OCI-LY1 (cell line): ENCODE results near the gene PROZ.

Experiments
- H2AFZ ChIP-seq: fragments of 200-600 bp; sonication (generic), shearing (Covaris generic); 2 replicates; pipeline ENCODE4 v1.6.0; 2014; ENCODE audit warnings: antibody characterized with exemption, mild to moderate bottlenecking, low read length
- H3F3A ChIP-seq: fragments of 200-600 bp; sonication (generic), shearing (Covaris generic); 2 replicates; pipeline ENCODE4 v1.6.0; 2014; ENCODE audit warnings: mild to moderate bottlenecking, antibody characterized with exemption, low read length, moderate library complexity; ENCODE audit not compliant: insufficient read depth
- H3K27ac ChIP-seq: fragments of 200-600 bp; sonication (generic); 2 replicates; pipeline ENCODE4 v1.5.1; 2014; ENCODE audit warnings: low read length, mixed run types, mild to moderate bottlenecking, low read depth; ENCODE audit not compliant: poor library complexity, severe bottlenecking
- H3K27me3 ChIP-seq: fragments of 200-600 bp; sonication (generic); 2 replicates; pipeline ENCODE4 v1.6.0; 2014; ENCODE audit warnings: antibody characterized with exemption, mild to moderate bottlenecking, low read length, moderate library complexity; ENCODE audit not compliant: insufficient read depth
- H3K36me3 ChIP-seq: fragments of 200-600 bp; sonication (generic); 2 replicates; pipeline ENCODE4 v1.6.1; 2014; ENCODE audit warnings: mild to moderate bottlenecking, antibody characterized with exemption, low read length, moderate library complexity, mixed read lengths; ENCODE audit not compliant: insufficient read depth
- H3K4me1 ChIP-seq: fragments of 200-600 bp; sonication (generic); 2 replicates; pipeline ENCODE4 v1.5.1; 2014; ENCODE audit warnings: mild to moderate bottlenecking, low read length, moderate library complexity; ENCODE audit not compliant: insufficient read depth, severe bottlenecking
- H3K4me2 ChIP-seq: fragments of 200-600 bp; sonication (generic), shearing (Covaris generic); 2 replicates; pipeline ENCODE4 v1.6.1; 2014; ENCODE audit warnings: low read length
- H3K4me3 ChIP-seq: fragments of 200-600 bp; sonication (generic); 2 replicates; pipeline ENCODE4 v1.5.1; 2014; ENCODE audit warnings: low read length, low read depth, mild to moderate bottlenecking, mixed read lengths; ENCODE audit not compliant: poor library complexity, severe bottlenecking
- H3K79me2 ChIP-seq: fragments of 200-600 bp; shearing (Covaris generic); 2 replicates; pipeline ENCODE4 v1.6.1; 2016; ENCODE audit warnings: mixed run types, low read length, mixed read lengths; ENCODE audit not compliant: insufficient read depth
- H3K9ac ChIP-seq: fragments of 200-600 bp; sonication (generic), shearing (Covaris generic); 2 replicates; pipeline ENCODE4 v1.6.1; 2014; ENCODE audit warnings: mild to moderate bottlenecking, low read length, mixed read lengths
- H3K9me2 ChIP-seq: fragments of 200-600 bp; sonication (generic), shearing (Covaris generic); 2 replicates; pipeline ENCODE4 v1.6.1; 2014; ENCODE audit warnings: low read depth, mild to moderate bottlenecking, low read length, mixed read lengths
- H3K9me3 ChIP-seq: fragments of 200-600 bp; shearing (Covaris generic); 2 replicates; pipeline ENCODE4 v1.6.1; 2014; ENCODE audit warnings: low read length, mixed read lengths
- H4K20me1 ChIP-seq: fragments of 200-600 bp; sonication (generic), shearing (Covaris generic); 2 replicates; pipeline ENCODE4 v1.6.0; 2016; ENCODE audit warnings: mild to moderate bottlenecking, low read length; ENCODE audit not compliant: insufficient read depth
- EZH2 ChIP-seq: fragments of 200-600 bp; sonication (generic), shearing (Covaris generic); IDR thresholded peaks from 2 replicates; pipeline ENCODE4 v1.8.0; 2017; ENCODE audit warnings: borderline replicate concordance, mixed run types, mild to moderate bottlenecking, antibody characterized with exemption, low read length, moderate library complexity, mixed read lengths
- TF ChIP-seq, protein P1 (sequence below): fragments of 200-600 bp; sonication (generic), shearing (Covaris generic); IDR thresholded peaks from 2 replicates; pipeline ENCODE4 v1.5.1; 2017; ENCODE audit warnings: mild to moderate bottlenecking, antibody characterized with exemption, low read length, moderate library complexity, mixed read lengths

PROZ gene

DNA sequence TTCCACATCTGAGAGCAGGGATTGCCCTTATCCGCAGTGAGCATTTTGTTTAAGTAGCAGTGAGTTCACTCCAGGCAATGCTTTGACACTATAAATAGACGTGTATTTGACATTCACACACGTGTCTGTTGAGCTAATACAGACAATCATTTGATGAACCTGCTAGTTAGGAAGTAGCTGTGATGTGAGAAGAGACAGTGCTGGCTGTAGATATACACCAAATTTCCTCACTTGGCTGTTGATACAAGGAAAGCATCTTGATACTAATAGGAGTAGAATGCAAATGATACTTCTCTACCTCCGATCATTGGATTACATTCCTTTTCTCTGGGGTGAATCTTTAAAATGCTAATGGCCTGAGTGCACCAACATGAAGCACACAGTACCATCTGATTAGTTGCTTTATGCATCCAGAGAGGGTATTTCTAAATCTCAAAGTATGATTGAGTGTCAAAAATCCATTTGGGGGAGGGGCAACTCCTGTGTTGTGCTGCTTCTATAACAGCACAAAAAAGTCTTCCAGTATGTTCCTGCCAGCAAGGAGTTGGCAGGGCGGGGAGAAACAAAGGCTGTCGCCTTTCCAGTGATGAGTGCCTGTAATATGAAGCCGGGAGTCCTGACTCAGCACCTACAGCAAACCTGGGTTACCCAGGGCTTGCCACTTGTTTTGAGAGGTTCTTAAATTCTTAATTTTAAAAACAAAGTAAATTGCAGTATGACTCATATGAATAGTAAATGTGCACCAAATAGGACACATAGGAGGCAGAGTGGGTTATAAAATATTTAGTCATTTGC, 58.0 kb downstream of the PROZ start:
- Histone ChIP-seq H3K9me2 (no peaks in the 10 kb centered on the region), H3K4me1 (peaks cover 20% of the 10 kb centered on the region), H4K20me1 (no peaks in the 10 kb centered on the region), H2AFZ (no peak overlapping the region), H3K79me2 (peaks cover 85% of the 10 kb centered on the region), H3K4me2 (no peak overlapping the region; the same call in 1 of the 2 replicates), H3K36me3 (peaks cover 54% of the 10 kb centered on the region), H3K27ac (no peak overlapping the region), H3K9me3 (no peaks in the 10 kb centered on the region), H3K9ac (no peak overlapping the region), H3K27me3 (no peaks in the 10 kb centered on the region), H3K4me3 (no peak overlapping the region), H3F3A (no peaks in the 10 kb centered on the region)
- TF ChIP-seq, protein P1, sequence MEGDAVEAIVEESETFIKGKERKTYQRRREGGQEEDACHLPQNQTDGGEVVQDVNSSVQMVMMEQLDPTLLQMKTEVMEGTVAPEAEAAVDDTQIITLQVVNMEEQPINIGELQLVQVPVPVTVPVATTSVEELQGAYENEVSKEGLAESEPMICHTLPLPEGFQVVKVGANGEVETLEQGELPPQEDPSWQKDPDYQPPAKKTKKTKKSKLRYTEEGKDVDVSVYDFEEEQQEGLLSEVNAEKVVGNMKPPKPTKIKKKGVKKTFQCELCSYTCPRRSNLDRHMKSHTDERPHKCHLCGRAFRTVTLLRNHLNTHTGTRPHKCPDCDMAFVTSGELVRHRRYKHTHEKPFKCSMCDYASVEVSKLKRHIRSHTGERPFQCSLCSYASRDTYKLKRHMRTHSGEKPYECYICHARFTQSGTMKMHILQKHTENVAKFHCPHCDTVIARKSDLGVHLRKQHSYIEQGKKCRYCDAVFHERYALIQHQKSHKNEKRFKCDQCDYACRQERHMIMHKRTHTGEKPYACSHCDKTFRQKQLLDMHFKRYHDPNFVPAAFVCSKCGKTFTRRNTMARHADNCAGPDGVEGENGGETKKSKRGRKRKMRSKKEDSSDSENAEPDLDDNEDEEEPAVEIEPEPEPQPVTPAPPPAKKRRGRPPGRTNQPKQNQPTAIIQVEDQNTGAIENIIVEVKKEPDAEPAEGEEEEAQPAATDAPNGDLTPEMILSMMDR: no peak
- no peak for TF ChIP-seq EZH2

DNA sequence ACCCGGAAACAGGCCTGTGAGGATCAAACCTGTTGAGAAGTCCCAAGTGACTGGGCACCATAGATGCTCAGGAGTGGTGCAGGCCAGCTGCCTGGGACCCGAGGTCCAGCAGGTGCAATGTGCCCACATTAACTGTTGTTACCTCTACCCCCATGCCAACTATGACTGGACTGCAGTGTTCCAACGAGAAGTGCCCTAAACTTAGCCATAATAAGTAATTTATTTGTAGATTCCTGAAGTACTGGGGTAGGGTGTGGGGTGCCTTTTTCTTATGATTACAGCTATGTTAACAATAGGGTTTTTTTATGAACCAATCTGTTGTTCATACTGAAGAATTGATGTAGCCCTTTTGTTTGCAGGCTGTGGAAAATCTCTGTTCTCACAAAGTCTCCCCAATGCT, 60.1 kb downstream of the PROZ start:
- Histone ChIP-seq H3K9ac (no peak overlapping the region), H3K9me3 (no peaks in the 10 kb centered on the region), H3K9me2 (no peaks in the 10 kb centered on the region), H4K20me1 (no peaks in the 10 kb centered on the region), H3K36me3 (peaks cover 64% of the 10 kb centered on the region), H3K27ac (no peak overlapping the region), H3K79me2 (peaks cover 70% of the 10 kb centered on the region), H3K27me3 (no peaks in the 10 kb centered on the region), H3F3A (no peaks in the 10 kb centered on the region), H2AFZ (no peak overlapping the region), H3K4me1 (peaks cover 18% of the 10 kb centered on the region), H3K4me3 (no peak overlapping the region), H3K4me2 (no peak overlapping the region)
- no peak for TF ChIP-seq EZH2
- TF ChIP-seq, protein P1: no peak

DNA sequence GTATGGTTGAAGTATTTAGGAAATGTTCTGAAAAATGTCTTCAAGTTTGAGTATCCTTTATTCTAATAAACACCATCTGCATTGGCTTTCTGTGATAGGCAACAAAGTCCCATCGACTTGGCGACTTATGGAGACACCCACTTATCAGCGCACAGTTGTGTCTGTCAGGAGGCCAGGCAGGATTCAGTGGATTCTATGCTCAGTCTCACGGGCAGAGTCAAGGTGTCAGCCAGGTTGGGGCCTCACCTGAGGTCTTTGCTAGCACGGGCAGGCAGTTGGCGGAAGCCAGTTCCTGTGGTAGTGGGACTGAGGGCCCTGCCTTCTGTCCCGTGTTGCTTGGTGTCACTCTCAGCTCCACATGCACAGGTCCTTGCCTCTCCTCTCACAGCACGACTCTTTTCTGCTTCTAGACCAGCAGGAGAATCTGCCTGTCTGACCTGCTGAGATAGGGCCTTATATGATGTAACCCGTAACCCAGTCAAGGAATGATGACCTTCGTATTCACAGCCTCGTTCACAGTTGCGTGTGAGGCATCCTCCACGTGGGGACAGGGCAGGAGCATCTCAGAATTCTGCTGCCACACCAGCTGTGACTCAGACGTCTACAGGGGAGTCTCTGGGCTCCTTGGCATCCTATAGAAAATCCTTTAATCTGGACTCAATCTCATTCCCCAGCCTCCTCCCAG, 61.0 kb downstream of the PROZ start:
- Histone ChIP-seq H4K20me1 (no peaks in the 10 kb centered on the region), H3K79me2 (peaks cover 62% of the 10 kb centered on the region), H3K9me3 (no peaks in the 10 kb centered on the region), H3K9ac (no peak overlapping the region), H3F3A (no peaks in the 10 kb centered on the region), H2AFZ (no peak overlapping the region), H3K4me2 (no peak overlapping the region), H3K27me3 (no peaks in the 10 kb centered on the region), H3K4me1 (peaks cover 16% of the 10 kb centered on the region), H3K9me2 (no peaks in the 10 kb centered on the region), H3K27ac (no peak overlapping the region), H3K36me3 (peaks cover 63% of the 10 kb centered on the region), H3K4me3 (no peak overlapping the region)
- TF ChIP-seq EZH2: no peak
